Mesenteric fat pad (tissue), 1 donor: ENCODE measurements around the gene BGN. TPM values are rescaled to one million over a fixed set of nuclear protein-coding genes. Genes with fewer than 3 reads are reported as not detected.

Experiments
- DNase-seq: peaks from one replicate; pipeline ENCODE4 v3.0.0-alpha.2; 2020; ENCODE audit warnings: low spot score
- total RNA-seq: library from RNA; stranded (reverse); fragmentation: NEBNext Ultra II Directional; extraction: Animal tissue kit (Norgen Biotek cat#: 25700); gene quantifications from one replicate; pipeline ENCODE4 v1.2.1, GENCODE V29; 2021
- donor health status: DM: yes; HTN: yes; CAD: no.

BGN gene
- total RNA-seq, 1 donor from 2014 or later: 72.1 TPM

- DNase-seq: no peak
These were observed 8.0 kb downstream of the BGN start for GRCh38 chrX:153502796-153503195.

GRCh38 chrX:153504445-153505016, 9.8 kb downstream of the BGN start:
- no peak for DNase-seq

- DNase-seq: no peak
These were observed 10.6 kb downstream of the BGN start for GRCh38 chrX:153505361-153505760.

GRCh38 chrX:153507484-153508178, 12.9 kb downstream of the BGN start:
- DNase-seq: peak; percentile 95

GRCh38 chrX:153509592-153509991, 14.8 kb downstream of the BGN start:
- DNase-seq: no peak

- no peak for DNase-seq
These were observed 15.6 kb downstream of the BGN start for GRCh38 chrX:153510383-153510782.

- DNase-seq: no peak
These were observed 17.2 kb downstream of the BGN start for GRCh38 chrX:153511784-153512500.

- no peak for DNase-seq
These were observed 17.7 kb downstream of the BGN start for GRCh38 chrX:153512501-153512893.

GRCh38 chrX:153513265-153513664, 18.5 kb downstream of the BGN start:
- no peak for DNase-seq

GRCh38 chrX:153514259-153514658, 19.5 kb downstream of the BGN start:
- DNase-seq: no peak

- no peak for DNase-seq
These were observed 20.7 kb downstream of the BGN start for GRCh38 chrX:153515435-153515834.

GRCh38 chrX:153516073-153516472, 21.3 kb downstream of the BGN start:
- DNase-seq: no peak

GRCh38 chrX:153517423-153517822, 22.6 kb downstream of the BGN start, which contains the start of gene ATP2B3:
Gene ATP2B3 (plus strand): TSS chrX:153517642. CDS start chrX:153536248, 18,606 bp downstream.
- DNase-seq: no peak

- no peak for DNase-seq
These were observed 23.4 kb downstream of the BGN start for GRCh38 chrX:153517946-153518834.

GRCh38 chrX:153519569-153520286, 24.9 kb downstream of the BGN start:
- DNase-seq: no peak

GRCh38 chrX:153520287-153520917, 25.6 kb downstream of the BGN start:
- DNase-seq: no peak

- DNase-seq: no peak
These were observed 26.3 kb downstream of the BGN start for GRCh38 chrX:153521034-153521433.

GRCh38 chrX:153522259-153522658, 27.5 kb downstream of the BGN start:
- DNase-seq: no peak

GRCh38 chrX:153523269-153523668, 28.5 kb downstream of the BGN start:
- DNase-seq: no peak

GRCh38 chrX:153524234-153524633, 29.5 kb downstream of the BGN start:
- no peak for DNase-seq
